GM21723 (cell line): Measurements from ENCODE around the gene SPATA32.
"Not testable (repeated sequence)": the region's sequence is repeated elsewhere in the genome, so short reads cannot be mapped to it uniquely, and the experiment has no call there.

Experiments used
- ATAC-seq: cut with Tn5 transposase; IDR thresholded peaks from one replicate; pipeline ENCODE4 v1.9.1; 2021; ENCODE audit warnings: mild to moderate bottlenecking, moderate library complexity; ENCODE audit not compliant: unreplicated experiment

Gene SPATA32

DNA sequence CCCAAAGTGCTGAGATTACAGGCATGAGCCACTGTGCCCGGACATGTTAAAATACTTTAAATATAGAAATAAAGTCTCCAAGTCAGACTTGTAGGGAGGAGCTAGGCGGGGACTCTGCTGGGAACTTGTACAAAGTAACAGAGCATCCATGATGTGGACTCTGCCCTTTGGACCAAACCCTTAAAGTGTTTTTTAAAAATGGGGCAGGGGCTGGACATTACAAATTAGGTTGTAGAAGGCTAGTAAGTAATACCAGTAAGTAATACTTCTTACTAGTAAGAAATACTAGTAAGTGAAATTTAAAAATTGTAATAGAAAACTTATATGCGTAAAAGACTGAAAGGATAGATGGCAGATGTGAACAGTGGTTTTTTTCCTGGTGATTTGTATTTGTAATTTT lies 9.7 kb upstream of the SPATA32 start:
- ATAC-seq, result no peak

DNA sequence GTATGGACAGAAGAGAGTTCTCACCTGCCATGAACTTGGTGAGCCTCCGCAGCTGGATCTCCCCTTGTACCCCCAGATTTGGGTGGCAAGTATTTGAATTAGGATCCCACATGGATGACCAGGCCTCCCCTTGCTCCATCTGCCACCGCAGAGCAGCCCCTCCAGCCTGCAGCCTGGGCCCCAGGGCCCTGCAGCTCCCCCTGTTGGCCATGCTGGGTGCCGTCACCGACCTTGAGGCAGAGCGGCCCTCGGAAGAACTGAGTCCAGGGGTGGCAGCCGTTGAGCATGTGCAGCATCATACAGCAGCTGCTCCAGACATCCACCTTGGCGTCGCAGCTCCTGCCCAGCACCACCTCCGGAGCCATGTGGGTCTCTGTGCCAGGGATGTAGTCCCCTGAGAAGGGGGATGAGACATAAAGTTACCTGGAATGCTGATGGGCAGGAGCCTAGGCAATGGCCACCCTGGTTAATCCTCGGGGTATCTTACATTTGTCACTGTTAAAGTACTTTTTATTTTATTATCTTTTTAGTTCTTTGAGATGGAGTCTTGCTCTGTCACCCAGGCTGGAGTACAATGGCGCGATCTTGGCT lies 9.0 kb upstream of the SPATA32 start:
- no peak for ATAC-seq

DNA sequence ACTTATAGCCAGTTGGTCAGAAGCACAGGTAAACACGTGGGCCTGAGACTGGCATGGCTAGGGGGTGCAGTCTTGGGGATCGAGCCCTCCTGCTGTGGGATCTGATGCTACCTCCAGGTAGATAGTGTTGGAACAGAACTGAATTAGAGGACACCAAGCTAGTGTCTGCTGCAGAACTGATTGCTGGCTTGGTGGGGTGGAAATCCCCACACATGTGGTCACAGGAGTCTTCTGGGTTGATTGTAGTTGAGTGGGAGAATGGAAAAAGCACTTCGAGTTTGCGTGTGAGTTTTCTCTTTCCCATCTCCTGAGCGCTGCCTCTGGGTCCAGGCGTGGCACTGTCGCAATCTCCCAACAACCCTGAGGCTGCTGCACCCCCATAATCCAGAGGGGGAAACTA lies 8.0 kb upstream of the SPATA32 start:
- no peak for ATAC-seq

DNA sequence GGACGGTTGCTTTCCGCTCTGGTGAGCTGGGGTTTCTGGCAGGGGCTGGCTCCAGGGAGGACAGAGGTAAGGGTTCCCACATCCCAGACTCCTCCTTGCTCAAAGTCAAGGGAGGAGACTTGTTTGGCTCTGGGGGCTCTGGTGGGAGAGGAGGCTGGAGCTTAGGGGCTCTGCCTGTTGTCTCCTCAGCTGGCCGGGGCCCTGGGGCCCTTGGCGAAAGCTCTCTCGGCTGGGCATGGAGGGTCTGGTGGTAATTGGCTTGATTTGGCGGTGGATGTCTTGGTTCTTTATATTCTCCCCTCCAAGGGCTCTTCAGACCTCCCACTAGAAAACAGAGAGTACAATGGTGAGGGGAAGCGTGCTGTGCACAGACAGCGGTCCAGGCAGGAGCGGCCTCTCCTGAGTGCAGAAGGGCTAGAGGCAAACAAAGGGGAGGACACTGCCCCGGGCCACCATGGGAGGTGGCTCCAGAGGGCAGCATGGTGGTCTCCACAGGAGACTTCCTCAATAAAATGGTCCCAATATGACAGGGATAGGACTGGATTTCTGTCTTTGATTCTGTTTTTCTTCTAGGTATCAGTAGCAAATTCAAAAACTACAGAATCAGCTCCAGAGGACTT lies 5.7 kb upstream of the SPATA32 start:
- no peak for ATAC-seq

DNA sequence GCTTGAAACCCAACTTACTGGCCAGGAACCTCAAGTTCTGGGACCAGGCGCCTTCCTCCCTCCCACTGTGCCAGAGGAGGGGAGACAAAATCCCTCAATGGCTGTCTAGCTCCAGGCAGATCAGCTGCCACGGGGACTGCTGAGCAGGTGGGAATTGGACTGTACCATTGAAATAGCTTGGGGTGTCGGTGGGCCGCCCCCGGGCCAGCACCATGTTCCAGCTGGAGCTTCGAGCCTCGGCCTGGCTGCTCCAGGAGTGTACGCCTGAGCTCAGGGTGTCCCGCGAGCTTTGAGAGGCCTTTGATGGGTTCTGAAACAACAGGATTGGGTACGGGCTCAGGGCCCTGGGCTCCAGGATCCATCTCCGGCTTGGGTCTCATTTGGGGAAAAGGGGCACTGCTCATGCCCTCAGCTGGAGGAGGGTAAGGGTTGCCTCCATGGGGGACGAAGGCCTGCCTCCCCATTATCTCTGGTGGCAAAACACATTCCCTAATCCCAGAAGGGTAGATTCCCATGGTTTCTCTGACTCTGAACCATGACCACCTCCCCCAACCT lies 4.6 kb upstream of the SPATA32 start:
- no peak for ATAC-seq

DNA sequence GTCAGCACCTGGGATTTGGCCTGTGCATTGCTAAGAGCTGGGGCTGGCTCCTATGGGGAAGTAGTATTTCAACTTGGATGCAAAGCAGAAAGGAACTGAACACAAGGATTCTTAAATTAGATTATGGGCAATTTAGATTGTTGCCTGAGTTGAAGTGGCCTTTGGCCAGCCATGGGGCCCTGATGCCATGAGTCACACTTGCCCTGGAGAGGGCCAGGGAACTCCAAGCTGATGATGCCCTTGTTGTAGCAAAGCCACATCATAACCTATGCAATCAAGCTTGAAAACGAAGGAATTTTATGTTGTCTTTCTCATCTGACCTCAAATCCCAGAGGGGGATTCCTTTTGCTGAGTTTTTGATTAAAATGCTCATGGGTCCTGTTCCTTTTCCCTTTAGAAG lies 3.9 kb upstream of the SPATA32 start:
- no peak for ATAC-seq

DNA sequence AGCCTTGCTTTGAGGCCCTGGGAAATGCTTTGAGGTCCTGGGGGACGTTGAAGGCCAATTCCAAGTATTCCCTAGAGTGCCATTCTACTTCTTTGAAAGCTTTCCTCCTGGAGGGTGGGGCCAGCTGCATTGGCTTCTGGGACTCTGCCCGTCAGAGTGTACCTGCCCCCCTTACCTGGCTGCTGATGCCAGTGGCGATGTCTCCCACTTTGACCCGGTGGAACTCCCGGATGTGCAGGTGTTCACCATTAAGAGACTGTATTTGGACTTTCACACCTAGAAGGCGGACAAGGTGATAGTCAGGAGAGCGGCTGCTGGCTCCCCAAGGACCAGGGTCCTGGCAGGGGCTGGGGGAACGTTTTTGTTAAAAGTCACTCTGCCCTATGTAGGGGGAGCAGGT lies 3.1 kb upstream of the SPATA32 start:
- no peak for ATAC-seq

DNA sequence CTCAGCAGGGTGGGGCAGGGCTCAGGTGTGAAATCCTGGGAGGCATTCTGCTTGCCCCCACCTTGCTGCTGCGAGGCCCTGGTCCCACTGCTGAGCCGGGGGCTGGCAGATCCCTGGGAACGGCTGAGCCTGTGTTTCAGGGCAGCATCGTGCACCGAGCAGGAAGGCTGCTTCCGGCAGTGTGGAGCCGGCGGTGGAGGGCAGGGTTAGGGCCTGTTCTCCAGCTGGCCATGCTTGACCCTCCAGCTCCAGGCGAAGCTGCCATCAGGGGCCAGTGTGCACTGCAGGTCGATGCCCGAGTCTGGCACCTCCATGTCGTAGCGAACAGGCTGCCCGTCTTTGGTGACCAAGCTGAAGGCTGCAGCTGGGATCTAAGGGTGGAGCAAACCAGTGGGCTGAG lies 2.5 kb upstream of the SPATA32 start:
- no peak for ATAC-seq

DNA sequence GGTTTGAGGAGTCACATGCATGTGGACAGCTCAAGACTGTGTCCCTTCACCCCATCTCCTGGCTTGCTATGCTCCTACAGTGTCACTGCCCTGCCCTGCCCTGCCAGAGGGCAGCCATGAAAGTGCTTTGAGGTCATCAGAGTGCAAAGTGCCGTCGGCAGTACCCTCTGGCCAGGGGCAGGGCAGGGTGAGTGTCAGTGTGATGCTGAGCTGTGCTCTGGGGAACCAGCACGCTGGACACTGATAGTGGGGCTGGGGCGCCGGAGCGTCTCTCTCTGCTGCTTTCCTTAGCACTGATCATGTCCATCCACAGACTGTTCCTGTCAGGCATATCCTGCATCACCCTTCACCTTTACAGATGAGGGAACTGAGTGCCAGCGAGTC lies 1.6 kb upstream of the SPATA32 start:
- ATAC-seq, result no peak

DNA sequence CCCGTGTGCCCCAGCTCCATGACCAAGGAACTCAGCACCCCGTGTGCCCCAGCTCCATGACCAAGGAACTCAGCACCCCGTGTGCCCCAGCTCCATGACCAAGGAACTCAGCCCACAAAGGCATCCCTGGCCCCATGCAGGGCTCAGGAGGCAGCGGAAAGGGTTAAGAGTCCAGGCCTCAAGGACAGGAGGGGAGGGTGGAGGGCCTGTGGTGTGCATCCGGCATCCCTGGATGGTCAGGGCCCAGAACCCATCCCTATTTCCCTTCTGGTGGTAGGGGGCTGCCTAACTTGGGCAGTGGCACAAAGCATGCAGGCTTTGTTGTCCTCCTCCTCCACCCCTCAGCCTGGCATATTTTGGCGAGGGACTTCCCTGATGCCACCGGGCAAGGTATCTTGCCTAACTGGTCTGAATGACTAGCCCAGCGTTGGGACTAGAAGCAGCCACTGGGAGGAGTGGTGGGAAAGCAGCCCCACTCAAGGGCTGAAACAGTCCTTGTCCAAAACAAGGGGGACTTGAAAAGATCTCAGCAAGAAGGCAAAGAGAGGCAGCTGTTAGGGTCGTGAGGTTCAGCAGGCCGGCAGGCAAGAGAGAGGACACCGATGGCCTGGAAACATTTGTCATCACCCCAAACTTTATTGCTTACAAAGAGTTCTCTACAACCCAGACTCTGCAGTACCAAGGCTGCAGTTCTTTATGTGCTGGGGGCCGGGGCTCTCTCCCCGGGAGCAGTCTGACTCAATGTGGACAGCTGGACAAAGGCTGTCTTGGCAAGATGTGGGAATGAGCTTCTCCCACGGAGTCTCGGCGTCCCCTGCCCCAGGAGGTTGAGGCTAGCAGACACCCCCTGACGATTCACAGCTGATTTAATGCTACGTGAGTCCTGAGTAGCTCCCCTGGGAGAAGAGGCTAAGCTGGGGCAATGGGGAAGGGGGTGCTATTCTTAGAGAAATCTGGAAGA lies 902 bp upstream of the SPATA32 start:
- ATAC-seq, result no peak

DNA sequence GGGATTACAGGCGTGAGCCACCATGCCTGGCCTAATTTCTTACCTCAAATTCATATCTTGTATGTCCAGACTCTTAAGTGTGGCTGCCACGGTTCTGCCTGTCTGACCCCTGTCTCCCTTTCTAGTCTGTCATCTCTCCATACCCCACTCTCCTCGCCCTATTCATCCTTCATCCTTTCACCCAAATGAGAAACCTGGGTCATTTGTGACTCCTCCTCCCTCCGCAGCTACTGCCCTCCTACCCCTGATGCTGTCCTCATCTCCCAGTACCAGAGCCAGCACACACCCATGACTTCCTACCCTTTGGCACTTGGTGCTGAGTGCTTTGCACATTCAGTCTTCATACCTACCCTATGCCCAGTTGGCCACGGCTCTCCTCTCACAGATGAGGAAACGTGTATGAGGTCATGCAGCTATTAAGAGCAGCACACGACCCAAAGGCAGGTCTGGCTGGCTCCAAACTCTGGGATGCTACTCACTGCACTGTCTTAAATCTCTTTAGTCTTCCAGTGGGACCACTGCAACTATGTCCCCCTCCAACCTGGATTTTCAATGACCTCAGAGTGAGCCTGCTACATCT lies 1.6 kb downstream of the SPATA32 start:
- ATAC-seq, result no peak

DNA sequence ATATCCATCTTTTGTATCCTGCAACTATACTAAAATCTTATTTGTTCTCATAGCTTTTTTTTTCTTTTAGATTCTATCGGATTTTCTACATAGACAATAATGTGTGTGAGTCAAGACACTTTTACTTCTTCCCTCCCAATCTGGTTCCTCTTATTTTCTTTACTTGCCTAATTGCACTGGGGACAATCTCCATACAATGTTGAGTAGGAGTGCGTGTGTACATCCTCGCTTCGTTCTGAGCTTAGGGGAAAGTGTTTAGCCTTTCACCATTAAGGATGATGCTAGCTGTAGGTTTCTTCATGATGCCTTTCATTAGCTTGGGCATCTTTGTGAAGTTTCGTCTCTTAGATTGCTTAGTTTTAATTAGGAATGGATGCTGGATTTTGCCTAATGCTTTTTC lies 2.9 kb downstream of the SPATA32 start:
- no peak for ATAC-seq

DNA sequence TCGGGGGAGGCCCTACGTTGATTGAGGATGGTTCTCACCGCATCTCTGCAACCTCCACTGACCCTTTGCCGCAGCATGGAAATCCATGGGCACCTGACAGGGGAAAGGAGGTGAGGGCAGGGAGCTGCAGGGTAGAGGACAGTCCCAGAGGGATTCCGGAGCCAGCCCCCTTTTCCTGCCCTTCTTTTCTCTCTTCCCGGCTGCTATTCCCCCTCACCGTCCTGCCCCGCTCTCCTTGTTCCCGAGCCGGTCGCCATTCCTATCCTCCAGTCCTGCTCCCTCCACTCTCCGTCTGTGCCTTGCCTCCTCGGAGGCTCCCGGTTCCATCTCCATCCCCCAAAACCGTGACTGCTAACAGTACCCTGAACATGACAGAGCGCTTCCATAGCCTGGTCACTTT lies 4.8 kb downstream of the SPATA32 start:
- no peak for ATAC-seq

DNA sequence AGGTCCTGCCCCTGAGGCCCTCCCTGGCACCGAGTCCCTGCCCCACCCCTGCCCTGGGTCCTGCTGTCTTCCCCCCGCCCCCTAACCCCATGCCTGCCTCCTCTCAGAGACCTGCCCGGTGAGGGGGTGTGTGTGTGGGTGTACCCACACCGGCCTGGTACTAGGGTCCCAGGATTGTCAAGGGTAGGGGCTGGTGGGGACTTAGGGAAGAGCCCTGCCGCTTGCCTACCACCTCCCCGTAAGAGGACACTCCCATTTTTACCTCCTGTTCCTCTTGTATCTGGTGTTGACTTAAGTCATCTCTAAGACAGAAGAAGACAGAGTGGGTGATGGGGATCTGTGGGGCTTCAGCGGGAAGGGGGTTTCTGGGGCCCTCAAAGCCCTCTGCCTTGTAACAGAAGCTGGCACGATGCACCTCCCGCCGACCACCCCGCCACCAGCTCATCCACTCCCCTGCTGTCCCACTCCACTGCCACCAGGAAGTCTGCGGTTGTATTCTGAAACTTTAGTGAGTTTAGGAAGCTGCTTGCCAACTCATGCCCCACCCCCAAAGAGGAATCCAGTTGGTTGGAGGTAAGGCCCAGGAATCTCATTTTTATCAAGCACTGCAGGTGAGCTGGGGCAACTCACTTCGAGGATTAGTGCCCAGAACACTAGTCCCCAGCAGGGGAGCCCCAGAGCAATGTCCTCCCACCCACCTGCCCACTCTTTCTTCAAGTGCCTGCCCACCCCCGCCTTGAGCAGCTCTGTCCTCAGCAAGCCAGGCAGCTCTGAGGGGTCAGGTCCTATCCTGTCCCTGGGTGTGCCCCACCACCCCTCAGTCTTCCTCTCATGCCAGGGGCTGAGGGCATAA lies 5.6 kb downstream of the SPATA32 start:
- ATAC-seq, result no peak

DNA sequence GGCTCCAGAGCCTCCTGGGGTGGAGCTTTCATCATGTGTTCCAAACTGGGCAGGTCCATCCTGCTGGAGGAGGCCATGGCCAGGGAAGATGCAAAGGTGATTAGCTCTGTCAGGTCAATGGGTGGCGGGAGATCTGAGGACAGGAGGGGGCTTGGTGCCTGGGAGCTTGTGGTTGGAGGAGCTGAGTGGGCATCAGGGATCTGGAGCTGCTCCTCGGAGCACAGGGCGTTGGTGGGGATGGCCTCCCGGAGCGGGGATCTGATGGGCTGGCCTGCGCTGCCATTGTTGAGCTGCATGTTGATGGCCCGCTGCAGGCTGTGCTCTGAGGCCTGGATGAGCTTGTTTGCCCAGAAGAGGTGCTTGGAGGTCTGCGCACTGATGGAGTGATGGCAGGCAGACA lies 6.5 kb downstream of the SPATA32 start:
- no peak for ATAC-seq

DNA sequence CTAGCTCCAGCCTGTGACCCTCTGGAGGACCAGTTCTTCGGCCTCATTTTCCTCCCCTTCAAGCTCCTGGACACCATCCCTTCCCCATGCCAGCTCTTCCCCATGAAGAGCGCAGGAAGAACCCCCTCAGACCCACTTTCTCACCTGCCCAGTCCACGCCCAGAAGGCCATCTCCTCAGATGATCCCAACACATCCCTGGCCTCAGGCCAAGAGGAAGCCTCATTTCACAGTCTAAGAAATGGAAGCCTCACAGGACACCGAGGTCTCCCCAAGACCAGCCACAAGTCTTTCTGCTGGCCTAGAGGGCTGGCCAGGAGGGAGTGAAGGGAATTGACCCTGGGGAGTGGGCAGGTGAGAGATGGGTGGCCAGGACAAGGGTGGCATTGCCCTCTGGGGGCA lies 8.0 kb downstream of the SPATA32 start:
- no peak for ATAC-seq

DNA sequence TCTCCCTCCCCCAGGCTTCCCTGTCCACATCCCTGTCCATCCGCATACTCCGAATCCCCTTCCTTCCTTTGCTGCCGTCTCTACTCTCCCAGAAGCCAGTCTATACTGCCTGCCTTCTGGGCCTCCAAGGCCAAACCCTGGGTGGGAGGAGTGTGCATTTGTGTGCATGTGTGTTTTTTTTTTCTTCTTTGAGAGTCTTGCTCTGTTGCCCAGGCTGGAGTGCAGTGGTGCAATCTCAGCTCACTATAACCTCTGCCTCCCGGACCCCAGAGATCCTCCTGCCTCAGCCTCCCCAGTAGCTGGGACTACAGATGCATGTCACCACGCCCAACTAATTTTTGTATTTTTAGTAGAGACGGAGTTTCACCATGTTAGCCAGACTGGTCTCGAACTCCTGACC lies 8.7 kb downstream of the SPATA32 start:
- ATAC-seq, result not testable (repeated sequence)

DNA sequence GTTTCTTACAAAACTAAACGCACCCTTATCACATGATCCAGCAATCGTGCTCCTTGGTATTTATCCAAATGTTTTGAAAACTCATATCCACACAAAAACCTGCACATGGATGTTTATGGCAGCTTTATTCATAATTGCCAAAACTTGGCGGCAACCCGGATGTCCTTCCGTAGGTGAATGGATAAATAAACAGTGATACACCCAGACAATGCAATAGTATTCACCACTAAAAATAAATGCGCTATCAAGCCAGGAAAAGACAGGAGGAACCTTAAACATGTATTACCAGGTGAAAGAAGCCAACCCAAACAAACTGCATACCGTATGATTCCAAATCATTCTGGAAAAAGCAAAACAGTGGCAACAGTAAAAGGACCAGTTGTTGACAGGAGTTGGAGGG lies 10.0 kb downstream of the SPATA32 start:
- no peak for ATAC-seq

DNA sequence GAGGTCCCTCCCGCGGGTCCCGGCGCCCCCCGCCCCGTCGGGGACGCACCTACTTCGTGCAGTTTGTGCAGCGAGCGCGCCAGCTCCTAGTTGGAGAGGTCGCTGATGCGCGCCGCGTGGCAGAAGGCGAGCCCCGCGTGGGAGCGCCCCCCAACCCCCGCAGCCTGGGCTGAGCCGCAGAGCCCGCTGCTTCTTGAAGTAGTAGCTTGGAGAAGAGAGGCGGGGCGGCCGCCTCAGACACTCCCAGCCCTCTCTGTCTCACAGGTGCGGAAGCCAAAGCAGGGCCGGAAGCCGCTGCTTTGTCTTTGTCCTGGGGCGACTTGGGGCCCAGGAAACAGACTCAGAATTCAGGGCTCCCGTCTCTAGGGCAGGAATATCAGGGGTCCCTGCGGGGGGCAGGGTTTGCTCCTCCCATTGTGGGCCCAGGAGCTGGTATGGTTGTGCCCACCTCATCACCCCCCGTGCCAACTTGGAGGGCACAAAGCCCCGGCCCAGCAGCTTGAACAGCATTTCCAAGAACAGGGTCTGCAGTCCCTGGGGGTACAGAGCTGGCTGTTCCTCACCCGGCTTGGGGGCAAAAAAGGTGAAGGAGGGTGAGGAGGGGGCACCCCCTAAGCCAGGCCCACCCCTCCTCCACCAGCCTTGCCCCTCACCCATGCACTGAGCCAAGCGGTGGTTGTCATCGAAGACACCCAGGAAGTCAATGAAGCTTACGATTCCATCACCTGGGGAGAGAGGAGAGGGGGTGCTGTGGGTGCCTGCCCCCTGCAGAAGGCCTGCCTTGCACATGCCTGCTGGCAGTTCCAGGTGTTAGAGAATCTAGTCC lies 13.5 kb downstream of the SPATA32 start:
- peak; percentile 57 for ATAC-seq
